HCT116 (cell line): ENCODE measurements around the gene DYNC2H1. TPM values are rescaled to one million over a fixed set of nuclear protein-coding genes. Genes with fewer than 3 reads are reported as not detected.

Source experiments
- ATAC-seq: fragments of 200-7000 bp; cut with Tn5 transposase; 2 replicates; pipeline ENCODE4 v1.9.1; 2020; ENCODE audit warnings: mild to moderate bottlenecking, moderate library complexity
- BruUV-seq: library from RNA; stranded (reverse); fragments of 400-500 nt; replicated peaks from 2 replicates; lab custom pipeline; 2021; lab: Mats Ljungman, UMichigan
- CTCF ChIA-PET: fragments of 300-600 bp; sonication (Branson Sonifier 250); formaldehyde crosslinking; loops from one replicate; lab custom pipeline; 2021; ENCODE audit warnings: antibody characterized with exemption; lab: Charles Lee
- POLR2A ChIA-PET: fragments of 300-600, 350-600 bp; sonication (Branson Sonifier 250); formaldehyde crosslinking; loops from one replicate; lab custom pipeline; 2021; ENCODE audit warnings: antibody characterized with exemption; lab: Charles Lee
- RAD21 ChIA-PET, 2 experiments: fragments of 300-600 bp; sonication (Branson Sonifier 250); formaldehyde crosslinking; loops; one replicate each; lab custom pipeline; 2023; ENCODE audit warnings: low total read pairs in 2 of 2; ENCODE audit not compliant: uncharacterized antibody in 2 of 2, unreplicated experiment in 2 of 2, low non-redundant PET in 1 of 2; lab: Charles Lee
- DNase-seq: peaks from one replicate; pipeline ENCODE4 v3.0.0-alpha.2; 2010; ENCODE audit warnings: low read depth, low spot score
- H2AFZ ChIP-seq: fragments of 200-600 bp; shearing (Covaris generic), sonication (generic); 2 replicates; pipeline ENCODE4 v1.6.1; 2017; ENCODE audit warnings: low read depth, mixed run types, mixed read lengths, antibody characterized with exemption, low read length; ENCODE audit not compliant: poor library complexity, severe bottlenecking
- H3K27ac ChIP-seq: 2 replicates; pipeline ENCODE4 v1.5.1; 2012; ENCODE audit warnings: low read depth, low read length
- H3K27me3 ChIP-seq: fragments of 200-600 bp; sonication (generic); 2 replicates; pipeline ENCODE4 v1.6.1; 2016; ENCODE audit warnings: mixed run types, low read length, mixed read lengths; ENCODE audit not compliant: insufficient read depth
- H3K36me3 ChIP-seq, 2 experiments: fragments of 200-500 bp in 1 of 2; fragments of 200-600 bp in 1 of 2; sonication (Bioruptor generic) in 1 of 2; sonication (generic) in 1 of 2; 2 replicates each; pipeline versions ENCODE4 v1.5.1 to v1.6.1; 2014 to 2016; ENCODE audit warnings: low read length in 2 of 2, inconsistent platforms in 1 of 2, mixed read lengths in 1 of 2, mixed run types in 1 of 2; ENCODE audit not compliant: insufficient read depth in 2 of 2, control insufficient read depth in 1 of 2
- H3K4me1 ChIP-seq, 2 experiments: fragments of 200-600 bp in 1 of 2; sonication (generic) in 1 of 2; 2 replicates each; pipeline versions ENCODE4 v1.5.1 to v1.6.1; 2012 to 2017; ENCODE audit warnings: low read length in 2 of 2, inconsistent platforms in 1 of 2, mild to moderate bottlenecking in 1 of 2, mixed read lengths in 1 of 2, mixed run types in 1 of 2, moderate library complexity in 1 of 2; ENCODE audit not compliant: insufficient read depth in 2 of 2, control insufficient read depth in 1 of 2
- H3K4me2 ChIP-seq: fragments of 200-600 bp; sonication (generic); 2 replicates; pipeline ENCODE4 v1.6.1; 2017; ENCODE audit warnings: mixed run types, low read length, mixed read lengths
- H3K4me3 ChIP-seq, 2 experiments: fragments of 200-600 bp in 1 of 2; sonication (generic) in 1 of 2; replicated peaks in 1 of 2; 2 replicates each; pipeline ENCODE4 v1.5.1; 2011 to 2016; ENCODE audit warnings: low read length in 2 of 2, control low read depth in 1 of 2, low read depth in 1 of 2, mild to moderate bottlenecking in 1 of 2, mixed read lengths in 1 of 2, mixed run types in 1 of 2
- H3K79me2 ChIP-seq: fragments of 200-600 bp; sonication (generic); 2 replicates; pipeline ENCODE4 v1.6.1; 2017; ENCODE audit warnings: mild to moderate bottlenecking, mixed run types, low read length, moderate library complexity, mixed read lengths; ENCODE audit not compliant: insufficient read depth
- H3K9ac ChIP-seq: fragments of 200-600 bp; sonication (generic); 2 replicates; pipeline ENCODE4 v1.6.1; 2016; ENCODE audit warnings: low read length, mixed read lengths
- H3K9me2 ChIP-seq: fragments of 200-600 bp; sonication (generic), shearing (Covaris generic); 2 replicates; pipeline ENCODE4 v1.6.1; 2017; ENCODE audit warnings: mixed run types, mild to moderate bottlenecking, moderate library complexity; ENCODE audit not compliant: insufficient read depth
- H3K9me3 ChIP-seq, 2 experiments: fragments of 200-500 bp in 1 of 2; fragments of 200-600 bp in 1 of 2; sonication (Bioruptor generic) in 1 of 2; sonication (generic) in 1 of 2; 2 replicates each; pipeline ENCODE4 v1.6.1; 2014 to 2017; ENCODE audit warnings: low read length in 2 of 2, mixed read lengths in 2 of 2, inconsistent platforms in 1 of 2, low read depth in 1 of 2, mild to moderate bottlenecking in 1 of 2, mixed run types in 1 of 2, moderate library complexity in 1 of 2; ENCODE audit not compliant: control insufficient read depth in 1 of 2, insufficient read depth in 1 of 2
- H4K20me1 ChIP-seq: fragments of 200-600 bp; sonication (generic), shearing (Covaris generic); 2 replicates; pipeline ENCODE4 v1.6.1; 2017; ENCODE audit warnings: mixed run types, mild to moderate bottlenecking, moderate library complexity; ENCODE audit not compliant: insufficient read depth
- CTCF ChIP-seq, 3 experiments: fragments of 200-600 bp in 1 of 3; sonication (generic) in 1 of 3; IDR thresholded peaks in 2 of 3; conservative IDR thresholded peaks in 1 of 3; 2 replicates each; pipeline ENCODE4 v1.5.1; 2012 to 2017; ENCODE audit warnings: low read depth in 2 of 3, low read length in 2 of 3, antibody characterized with exemption in 1 of 3, borderline replicate concordance in 1 of 3, control low read depth in 1 of 3, mild to moderate bottlenecking in 1 of 3, mixed read lengths in 1 of 3, mixed run types in 1 of 3, moderate library complexity in 1 of 3; ENCODE audit not compliant: insufficient read depth in 1 of 3
- ELF1 ChIP-seq: IDR thresholded peaks from 2 replicates; pipeline ENCODE4 v1.6.1; 2012; ENCODE audit warnings: low read depth, borderline replicate concordance
- JUND ChIP-seq: IDR thresholded peaks from 2 replicates; pipeline ENCODE4 v1.6.1; 2012
- SP1 ChIP-seq: IDR thresholded peaks from 2 replicates; pipeline ENCODE4 v1.6.1; 2012; ENCODE audit warnings: low read depth
- ZBTB33 ChIP-seq: IDR thresholded peaks from 2 replicates; pipeline ENCODE4 v1.6.1; 2011; ENCODE audit warnings: mild to moderate bottlenecking, low read length, moderate library complexity; ENCODE audit not compliant: insufficient replicate concordance; ENCODE audit errors: extremely low read depth
- ZNF274 ChIP-seq: fragments of 200-500 bp; sonication (Bioruptor generic); IDR thresholded peaks from 2 replicates; pipeline ENCODE4 v1.6.1; 2014; ENCODE audit warnings: mild to moderate bottlenecking, low read depth, low read length, inconsistent platforms
- intact Hi-C: fragments of 100-400 bp; cut with micrococcal nuclease; formaldehyde crosslinking; loops from 2 replicates; pipeline ENCODE4 v1.10.0; 2022
- total RNA-seq: library from RNA; stranded (reverse); gene quantifications from one replicate; pipeline ENCODE4 v1.2.1, GENCODE V29; 2021; ENCODE audit not compliant: unreplicated experiment

The DYNC2H1 gene
- total RNA-seq, 1 experiment from 2014 or later = 1.5 TPM

- no peaks in the 10 kb centered on the region for H3K9me2 ChIP-seq
- peaks cover 38 to 43% of the 10 kb centered on the region in 2 experiments for H3K36me3 ChIP-seq
- TF ChIP-seq ZNF274 (no peak), ZBTB33 (no peak), ELF1 (no peak), SP1 (no peak), JUND (no peak), CTCF (IDR thresholded peaks at IDR 0.05 in 2 of 3, conservative IDR thresholded peaks at IDR 0.05 in 1 of 3; ENCODE audit: borderline replicate concordance in 1 of 3, insufficient read depth in 1 of 3, low read depth in 2 of 3, low read length in 2 of 3) (no peak)
- CTCF ChIA-PET = no interaction called here
- DNase-seq (no peak), ATAC-seq (no peak)
- POLR2A ChIA-PET = no interaction called here
- no peak overlapping the region for H3K27ac ChIP-seq
- H3K9me3 ChIP-seq = no peaks in the 10 kb centered on the region
- H3K4me1 ChIP-seq = no peaks in the 10 kb centered on the region
- intact Hi-C loops = no loop called here
- RAD21 ChIA-PET = no interaction called here
- peaks cover 97% of the 10 kb centered on the region for H3K79me2 ChIP-seq
- no peak overlapping the region for H3K4me2 ChIP-seq
- H3K9ac ChIP-seq = no peak overlapping the region
- H4K20me1 ChIP-seq = peaks cover 7% of the 10 kb centered on the region; the same call in 1 of the 2 replicates
- H3K27me3 ChIP-seq = no peaks in the 10 kb centered on the region
- H2AFZ ChIP-seq = no peak overlapping the region
- no TSS peak for BruUV-seq
- no peak overlapping the region for H3K4me3 ChIP-seq
Observed at GRCh38 chr11:103079833-103080232, 29.4 kb upstream of the DYNC2H1 start.
